ENCODE data around the gene CTR9.

The CTR9 gene

DNA sequence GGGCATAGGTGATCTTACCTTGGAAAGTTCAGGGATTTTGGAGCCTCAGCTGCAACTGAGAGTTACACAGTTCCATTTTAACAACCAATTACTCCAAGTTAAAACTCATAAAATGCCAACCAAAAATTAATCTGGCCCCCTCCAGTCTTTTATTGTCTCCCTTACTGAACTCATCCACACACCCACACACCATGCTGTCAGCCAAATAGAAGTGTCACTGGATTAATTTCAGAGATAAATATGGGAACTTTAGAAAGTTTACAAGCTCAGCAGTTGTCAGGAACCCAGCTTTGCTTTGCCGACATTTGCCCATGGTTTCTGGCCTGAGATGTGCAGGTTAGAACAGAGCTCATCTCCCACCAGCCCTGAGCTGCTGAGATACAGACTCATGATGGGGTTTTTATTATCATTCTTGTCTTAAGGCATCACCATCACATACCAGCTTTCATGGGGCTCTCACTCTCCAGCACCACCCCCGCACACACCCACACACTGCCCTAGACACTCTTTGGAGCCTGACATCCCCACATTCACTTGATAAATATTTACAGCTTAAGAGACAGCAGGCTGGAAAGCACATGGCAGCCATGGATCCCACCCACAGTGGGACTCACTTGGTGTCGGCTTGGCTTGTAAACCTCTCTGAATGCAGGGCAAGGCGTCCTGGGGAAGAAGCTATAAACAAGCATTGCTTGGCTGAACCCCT lies 23.7 kb upstream of the CTR9 start:
- no peak overlapping the region for H3K4me2 ChIP-seq
- H3K4me3 ChIP-seq (IDR thresholded peaks at IDR 0.05; ENCODE audit: insufficient read depth, low read depth, low read length) = no peak overlapping the region
- no peak overlapping the region for H3K27ac ChIP-seq
- H3K4me1 ChIP-seq (ENCODE audit: low read depth, poor library complexity, severe bottlenecking) = no peaks in the 10 kb centered on the region
- no peak overlapping the region for H2AFZ ChIP-seq (ENCODE audit: low read depth)
- H3K79me2 ChIP-seq (ENCODE audit: insufficient read depth, low read depth) = no peaks in the 10 kb centered on the region
- no peaks in the 10 kb centered on the region for H3K27me3 ChIP-seq (ENCODE audit: insufficient read depth, low read depth)
- H3K9ac ChIP-seq = no peak overlapping the region
- no peaks in the 10 kb centered on the region for H4K20me1 ChIP-seq (ENCODE audit: insufficient read depth)
- TF ChIP-seq, protein P1, sequence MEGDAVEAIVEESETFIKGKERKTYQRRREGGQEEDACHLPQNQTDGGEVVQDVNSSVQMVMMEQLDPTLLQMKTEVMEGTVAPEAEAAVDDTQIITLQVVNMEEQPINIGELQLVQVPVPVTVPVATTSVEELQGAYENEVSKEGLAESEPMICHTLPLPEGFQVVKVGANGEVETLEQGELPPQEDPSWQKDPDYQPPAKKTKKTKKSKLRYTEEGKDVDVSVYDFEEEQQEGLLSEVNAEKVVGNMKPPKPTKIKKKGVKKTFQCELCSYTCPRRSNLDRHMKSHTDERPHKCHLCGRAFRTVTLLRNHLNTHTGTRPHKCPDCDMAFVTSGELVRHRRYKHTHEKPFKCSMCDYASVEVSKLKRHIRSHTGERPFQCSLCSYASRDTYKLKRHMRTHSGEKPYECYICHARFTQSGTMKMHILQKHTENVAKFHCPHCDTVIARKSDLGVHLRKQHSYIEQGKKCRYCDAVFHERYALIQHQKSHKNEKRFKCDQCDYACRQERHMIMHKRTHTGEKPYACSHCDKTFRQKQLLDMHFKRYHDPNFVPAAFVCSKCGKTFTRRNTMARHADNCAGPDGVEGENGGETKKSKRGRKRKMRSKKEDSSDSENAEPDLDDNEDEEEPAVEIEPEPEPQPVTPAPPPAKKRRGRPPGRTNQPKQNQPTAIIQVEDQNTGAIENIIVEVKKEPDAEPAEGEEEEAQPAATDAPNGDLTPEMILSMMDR (conservative IDR thresholded peaks at IDR 0.05; ENCODE audit: low read depth, low read length) = no peak
- no peaks in the 10 kb centered on the region for H3K36me3 ChIP-seq (ENCODE audit: insufficient read depth)

DNA sequence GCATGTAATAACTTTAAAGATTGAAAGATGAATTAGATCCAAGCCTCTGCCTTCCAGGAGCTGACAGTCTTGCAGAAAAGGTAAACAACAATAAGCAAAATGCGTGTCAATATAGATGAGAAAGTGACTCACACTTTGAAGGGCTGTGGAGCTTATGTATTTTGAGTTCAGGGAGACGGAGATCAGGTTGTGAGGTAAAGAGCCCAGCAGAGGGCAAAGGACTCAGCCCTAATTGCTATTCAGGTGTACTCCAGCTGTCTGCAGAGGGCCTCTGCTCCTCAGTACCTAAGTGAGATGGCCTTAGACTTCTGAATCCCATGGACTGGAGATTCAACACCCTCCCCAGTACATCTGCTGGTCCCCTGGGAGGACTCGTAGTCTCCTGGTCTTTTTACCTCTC lies 22.9 kb upstream of the CTR9 start:
- Histone ChIP-seq H3K27me3 (ENCODE audit: insufficient read depth, low read depth) (no peaks in the 10 kb centered on the region), H3K4me1 (ENCODE audit: low read depth, poor library complexity, severe bottlenecking) (no peaks in the 10 kb centered on the region), H3K9ac (no peak overlapping the region), H3K79me2 (ENCODE audit: insufficient read depth, low read depth) (no peaks in the 10 kb centered on the region), H3K4me2 (no peak overlapping the region), H3K4me3 (IDR thresholded peaks at IDR 0.05; ENCODE audit: insufficient read depth, low read depth, low read length) (no peak overlapping the region), H4K20me1 (ENCODE audit: insufficient read depth) (no peaks in the 10 kb centered on the region), H3K27ac (no peak overlapping the region), H3K36me3 (ENCODE audit: insufficient read depth) (no peaks in the 10 kb centered on the region), H2AFZ (ENCODE audit: low read depth) (no peak overlapping the region)
- TF ChIP-seq, protein P1 (conservative IDR thresholded peaks at IDR 0.05; ENCODE audit: low read depth, low read length) = no peak

DNA sequence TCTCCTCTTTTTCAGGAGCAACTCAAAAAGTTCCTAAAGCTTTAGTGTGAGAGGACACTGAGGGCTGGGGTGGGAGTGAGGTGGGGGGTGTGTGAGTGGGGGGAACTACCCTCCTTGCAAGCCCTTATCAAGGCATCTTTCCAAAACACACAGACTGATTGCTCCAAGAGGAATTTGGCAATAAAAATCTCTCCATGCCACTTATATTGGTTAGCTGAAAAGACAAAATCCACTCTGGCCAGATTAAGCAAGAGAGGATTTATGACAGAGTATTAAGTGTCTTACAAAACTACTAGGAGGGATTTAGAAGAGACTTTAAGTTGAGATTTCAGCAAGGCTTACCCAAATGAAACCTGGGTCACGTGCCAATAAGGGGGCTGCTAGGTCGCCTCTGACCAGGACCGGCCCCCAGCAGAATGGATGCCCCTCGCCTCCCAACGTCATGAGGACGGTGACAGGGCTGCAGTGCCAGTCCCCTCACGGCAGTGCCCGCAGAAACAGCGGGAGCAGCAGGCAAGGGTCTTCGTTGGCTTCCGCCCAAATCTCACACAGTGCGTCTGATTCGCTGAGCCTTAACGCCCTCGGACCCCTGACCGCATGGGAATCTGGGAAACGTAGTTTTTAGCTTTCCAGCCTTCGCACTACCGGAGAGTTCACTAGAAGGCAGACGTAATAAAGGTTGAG lies 22.1 kb upstream of the CTR9 start:
- Histone ChIP-seq H3K4me3 (IDR thresholded peaks at IDR 0.05; ENCODE audit: insufficient read depth, low read depth, low read length) (no peak overlapping the region), H3K27me3 (ENCODE audit: insufficient read depth, low read depth) (no peaks in the 10 kb centered on the region), H3K9ac (no peak overlapping the region), H2AFZ (ENCODE audit: low read depth) (no peak overlapping the region), H4K20me1 (ENCODE audit: insufficient read depth) (no peaks in the 10 kb centered on the region), H3K4me2 (no peak overlapping the region), H3K4me1 (ENCODE audit: low read depth, poor library complexity, severe bottlenecking) (no peaks in the 10 kb centered on the region), H3K27ac (no peak overlapping the region), H3K79me2 (ENCODE audit: insufficient read depth, low read depth) (no peaks in the 10 kb centered on the region), H3K36me3 (ENCODE audit: insufficient read depth) (no peaks in the 10 kb centered on the region)
- TF ChIP-seq, protein P1 (conservative IDR thresholded peaks at IDR 0.05; ENCODE audit: low read depth, low read length) = no peak

DNA sequence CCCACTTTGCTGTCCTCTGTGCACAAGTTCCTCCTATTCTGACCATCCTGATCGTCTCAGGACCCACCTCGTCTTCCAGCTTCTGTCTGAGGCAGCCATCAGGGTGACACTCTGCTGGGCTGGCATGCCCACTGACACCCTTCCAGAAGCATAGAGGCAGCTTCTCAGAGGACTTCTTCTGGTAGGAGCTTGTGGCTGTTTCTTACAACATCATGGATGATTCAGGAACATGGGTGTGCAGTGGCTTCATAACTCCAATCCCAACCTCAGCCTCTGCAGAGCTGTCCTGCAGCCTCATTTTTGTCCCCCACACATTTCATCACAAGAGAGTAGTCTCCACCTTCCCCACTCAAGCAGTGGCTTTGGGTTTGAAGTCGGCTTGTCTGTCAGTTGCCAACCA lies 20.9 kb upstream of the CTR9 start:
- H2AFZ ChIP-seq (ENCODE audit: low read depth) = no peak overlapping the region
- H3K27me3 ChIP-seq (ENCODE audit: insufficient read depth, low read depth) = no peaks in the 10 kb centered on the region
- TF ChIP-seq, protein P1 (conservative IDR thresholded peaks at IDR 0.05; ENCODE audit: low read depth, low read length) = no peak
- H3K79me2 ChIP-seq (ENCODE audit: insufficient read depth, low read depth) = no peaks in the 10 kb centered on the region
- H4K20me1 ChIP-seq (ENCODE audit: insufficient read depth) = no peaks in the 10 kb centered on the region
- peaks cover under 1% of the 10 kb centered on the region for H3K4me1 ChIP-seq (ENCODE audit: low read depth, poor library complexity, severe bottlenecking)
- H3K27ac ChIP-seq = no peak overlapping the region
- H3K9ac ChIP-seq = no peak overlapping the region
- no peak overlapping the region for H3K4me3 ChIP-seq (IDR thresholded peaks at IDR 0.05; ENCODE audit: insufficient read depth, low read depth, low read length)
- H3K36me3 ChIP-seq (ENCODE audit: insufficient read depth) = no peaks in the 10 kb centered on the region
- H3K4me2 ChIP-seq = no peak overlapping the region
